NCI-H524 (cell line): Measurements from ENCODE around the gene SOD3.

ENCODE experiments used
- DNase-seq, 2 experiments: peaks; one replicate each; lab custom pipeline; 2025; lab: John Stamatoyannopoulos, UW

The SOD3 gene

DNA sequence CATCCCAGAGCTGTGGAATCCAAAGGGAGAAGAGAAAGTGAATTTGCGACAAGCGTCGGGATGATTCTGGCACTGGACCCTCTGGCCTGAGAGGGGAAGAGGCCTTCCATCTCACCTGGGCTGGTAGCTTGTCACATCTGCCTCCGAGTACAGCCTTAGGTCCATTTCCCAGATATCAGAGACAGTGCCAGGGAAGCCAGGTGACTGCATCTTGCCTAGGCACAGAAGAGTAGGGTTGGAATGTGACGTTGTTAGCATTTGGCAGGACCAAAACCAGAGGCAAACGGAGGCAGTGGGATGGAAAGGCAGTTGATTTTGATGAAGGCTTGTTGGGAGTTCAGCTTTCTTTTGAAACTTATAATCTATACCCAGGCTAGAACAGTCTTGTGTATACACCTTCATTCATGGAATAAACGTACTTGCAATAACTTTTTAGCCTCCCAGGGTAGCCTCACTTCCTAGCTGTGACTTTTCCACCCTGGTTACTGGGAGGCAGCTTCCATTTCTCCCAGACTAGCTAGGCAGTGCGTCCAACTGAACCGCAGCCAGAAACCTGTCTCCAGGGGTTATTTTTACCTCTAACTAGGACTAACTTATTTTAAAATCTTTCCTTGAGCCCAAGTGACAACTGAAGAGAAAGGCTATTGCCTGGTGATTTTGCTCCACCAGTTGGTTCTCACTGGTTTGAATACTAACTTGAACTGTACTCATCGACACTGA, 5.9 kb downstream of the SOD3 start:
- no peak for DNase-seq

- DNase-seq, result peak; percentile 92 to 96
Measured at GRCh38 chr4:24802648-24803047, 7.3 kb downstream of the SOD3 start.

DNA sequence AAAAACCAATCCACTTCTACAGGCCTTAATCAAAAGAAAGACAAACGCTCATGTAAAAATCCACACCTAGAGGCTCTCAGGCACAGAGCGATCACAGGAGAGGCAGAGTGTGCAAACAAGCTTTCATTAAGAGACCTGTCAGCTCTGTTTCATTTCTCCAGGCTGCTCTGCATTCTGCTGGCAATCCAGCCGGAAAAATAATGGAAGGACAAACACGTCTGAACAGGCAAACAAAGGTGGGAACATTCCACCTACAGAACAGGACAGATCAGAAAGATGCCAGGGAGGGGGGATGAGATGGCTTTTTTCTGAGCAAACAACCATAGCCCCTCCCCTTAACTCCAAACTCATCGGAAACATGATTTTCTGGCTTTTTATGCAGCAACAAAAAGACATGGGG, 9.7 kb downstream of the SOD3 start:
- DNase-seq, result no peak

DNA sequence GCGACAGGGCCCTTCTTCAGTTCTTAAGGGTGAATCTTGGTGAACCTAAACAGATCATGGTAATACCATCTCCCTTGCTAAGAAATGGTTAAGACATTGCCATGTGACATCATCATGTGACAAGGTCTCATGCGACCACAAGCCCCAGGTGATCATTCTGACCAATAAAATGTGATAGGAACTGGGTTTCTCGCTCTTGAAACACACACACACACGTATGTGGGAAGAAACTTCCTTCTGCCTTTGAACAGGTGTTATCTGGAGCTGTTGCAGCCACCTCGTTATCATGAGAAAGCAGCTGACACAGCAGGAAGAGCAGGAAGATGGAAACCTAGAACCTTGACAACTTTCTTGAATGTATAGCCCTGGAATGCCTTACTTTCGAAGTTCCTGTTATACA, 10.2 kb downstream of the SOD3 start:
- no peak for DNase-seq

GRCh38 chr4:24806206-24806990, 11.0 kb downstream of the SOD3 start:
- DNase-seq, result no peak

DNA sequence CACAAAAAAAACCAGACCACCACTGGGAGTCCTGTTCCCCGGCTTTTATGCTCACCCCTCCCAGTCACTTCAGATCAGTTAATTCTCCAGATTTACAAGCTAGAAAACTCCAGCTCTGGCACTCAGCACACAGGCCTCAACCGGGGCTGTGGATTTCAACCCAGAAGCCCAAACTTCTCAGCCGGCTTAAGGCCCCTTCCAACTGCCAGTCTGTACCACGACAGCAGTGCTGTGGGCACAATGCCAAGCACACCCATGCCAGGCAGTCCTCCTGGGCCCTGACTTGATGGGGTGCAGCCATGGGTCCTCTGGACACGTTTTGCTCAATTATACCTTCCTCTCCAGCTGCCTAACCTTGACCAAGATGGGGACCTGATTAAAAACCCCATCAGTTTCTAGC, 12.2 kb downstream of the SOD3 start:
- DNase-seq, result peak; percentile 23 to 56

- DNase-seq, result no peak
Measured at GRCh38 chr4:24808261-24808660, 12.9 kb downstream of the SOD3 start.

DNA sequence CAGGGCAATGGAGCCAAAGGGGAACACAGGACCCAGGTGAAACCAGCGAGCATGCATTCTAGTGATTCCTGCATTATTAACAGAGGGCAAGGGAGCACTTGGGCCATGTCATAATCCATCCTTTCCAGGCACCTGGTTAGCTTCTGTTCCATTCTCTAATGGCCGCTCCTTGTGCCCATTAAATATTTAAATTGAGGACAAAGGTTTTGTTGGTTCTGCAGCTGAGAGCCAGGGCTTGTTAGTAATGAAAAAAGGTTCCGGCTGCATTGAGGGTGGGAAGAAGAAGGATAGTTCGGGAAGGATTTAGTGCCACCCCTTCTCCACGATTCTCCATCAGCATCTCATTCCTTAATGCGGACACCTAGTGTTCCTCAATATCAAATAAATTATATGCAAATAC, 13.6 kb downstream of the SOD3 start:
- no peak for DNase-seq

GRCh38 chr4:24809376-24809775, 14.0 kb downstream of the SOD3 start:
- DNase-seq, result peak; percentile 1 to 21

DNA sequence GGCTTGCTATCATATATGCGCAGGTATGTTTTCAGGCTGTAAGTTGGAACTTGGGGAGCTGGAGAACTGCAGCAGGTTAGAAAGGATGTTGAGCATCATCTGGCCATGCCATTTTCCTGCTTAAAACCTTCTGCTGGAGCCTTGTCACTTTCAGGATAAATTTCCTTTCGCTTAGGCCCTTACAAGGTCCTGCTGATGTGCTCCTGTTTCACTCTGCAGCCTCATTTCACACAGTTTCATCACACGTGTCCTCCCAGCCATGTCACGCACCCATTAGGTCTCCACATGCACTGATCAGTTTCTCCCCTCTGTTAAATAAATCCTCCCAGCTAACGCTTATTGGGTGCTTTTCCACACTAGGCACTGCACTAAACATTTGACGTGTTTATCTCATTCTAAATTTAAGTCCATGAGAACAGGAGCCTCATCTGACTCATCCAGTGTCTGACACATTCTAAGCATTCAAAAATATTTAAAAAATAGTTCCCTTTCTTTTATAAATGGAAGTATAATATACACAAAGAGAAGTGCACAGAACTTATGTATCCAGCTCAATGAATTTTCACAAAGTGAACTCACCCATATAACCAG, 14.5 kb downstream of the SOD3 start:
- no peak for DNase-seq

DNA sequence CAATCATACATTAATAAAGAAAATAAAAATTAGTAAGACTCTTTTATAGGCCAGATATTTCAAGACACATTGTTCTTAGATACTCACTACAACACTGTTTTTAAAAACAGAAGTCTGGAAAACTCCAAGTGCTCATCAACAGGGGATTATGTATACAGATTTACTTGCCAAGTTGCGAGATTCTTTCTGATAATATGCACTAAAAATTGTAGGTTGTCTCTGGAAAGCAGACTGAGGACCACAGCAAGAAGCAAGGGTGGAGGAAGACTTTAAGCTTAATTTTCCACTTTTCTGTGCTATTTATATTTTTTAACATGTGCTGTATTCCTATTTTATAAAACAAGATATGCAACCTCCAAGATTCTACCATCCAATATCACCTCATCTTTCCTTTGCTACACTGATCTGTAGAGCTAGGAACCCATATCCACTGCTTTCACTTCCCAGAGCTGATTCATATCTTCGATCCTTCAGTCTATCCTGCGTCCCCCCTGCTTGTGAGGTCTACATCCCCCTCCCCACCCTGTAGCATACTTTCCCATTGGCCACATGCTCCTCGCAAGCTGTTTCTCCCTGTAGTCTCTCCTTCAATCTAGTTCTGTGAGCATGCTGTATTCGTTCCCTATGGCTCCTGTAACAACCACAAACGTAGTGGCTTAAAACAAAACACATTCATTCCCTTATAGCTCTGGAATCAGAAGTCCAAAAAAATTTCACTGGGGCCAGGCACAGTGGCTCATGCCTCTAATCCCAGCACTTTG, 15.7 kb downstream of the SOD3 start:
- no peak for DNase-seq

- no peak for DNase-seq
Measured at GRCh38 chr4:24813732-24814131, 18.4 kb downstream of the SOD3 start.

DNA sequence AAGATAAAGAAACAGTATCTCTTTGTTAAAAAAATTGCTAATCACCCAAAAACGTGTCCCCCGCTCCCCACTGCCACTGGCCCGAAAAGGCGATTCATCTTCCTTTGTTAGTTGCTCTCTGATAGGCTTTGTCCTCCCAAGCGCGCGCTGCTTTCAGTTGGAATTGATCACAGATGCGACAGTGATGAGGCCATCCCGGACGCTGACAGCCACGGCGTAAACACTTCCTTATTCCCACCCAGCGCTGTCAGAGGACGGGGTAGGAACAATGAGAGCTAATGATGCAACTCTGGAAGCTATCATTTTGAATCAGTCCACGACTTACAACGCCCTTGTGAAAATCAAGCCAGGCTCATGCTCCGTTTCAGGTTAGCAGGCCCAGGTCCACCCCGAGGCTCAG, 21.4 kb downstream of the SOD3 start:
- no peak for DNase-seq

DNA sequence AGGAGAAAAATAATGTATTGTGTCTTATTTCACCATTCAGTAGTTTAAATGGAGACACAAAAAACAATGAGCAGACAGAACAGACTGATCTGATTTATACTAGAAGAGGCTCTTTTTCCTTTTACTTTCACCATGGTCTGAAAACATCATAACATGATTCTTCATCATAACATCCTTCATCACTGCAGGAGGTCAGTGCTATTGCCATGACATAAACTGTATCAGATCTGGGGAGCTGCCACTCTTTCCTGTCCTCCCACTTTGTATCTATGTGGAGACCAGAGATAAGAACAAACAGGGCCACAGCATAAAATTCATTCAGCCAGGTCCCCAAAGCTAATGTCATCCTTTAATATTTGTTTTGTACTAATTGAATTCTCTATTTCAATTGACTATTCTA, 25.2 kb downstream of the SOD3 start:
- no peak for DNase-seq

DNA sequence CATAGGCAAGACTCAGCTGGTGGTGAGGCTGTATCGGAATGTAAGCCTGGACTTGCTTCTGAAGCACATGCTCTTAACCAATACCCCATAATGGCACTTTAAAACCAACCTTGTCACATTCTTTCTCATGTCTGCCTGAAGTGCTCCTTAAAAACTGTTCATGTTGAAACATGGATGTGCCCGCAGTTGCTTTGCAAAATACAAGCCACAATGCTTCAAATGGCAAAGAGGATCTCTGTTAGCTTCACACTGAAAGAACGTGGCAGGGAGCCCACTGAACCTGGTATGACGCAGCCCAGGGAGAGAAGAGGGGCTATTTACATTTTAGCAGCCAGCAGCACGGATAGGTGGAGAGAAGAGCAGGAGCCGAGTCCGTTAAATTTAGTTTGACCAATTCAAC, 29.3 kb downstream of the SOD3 start:
- DNase-seq, result no peak

DNA sequence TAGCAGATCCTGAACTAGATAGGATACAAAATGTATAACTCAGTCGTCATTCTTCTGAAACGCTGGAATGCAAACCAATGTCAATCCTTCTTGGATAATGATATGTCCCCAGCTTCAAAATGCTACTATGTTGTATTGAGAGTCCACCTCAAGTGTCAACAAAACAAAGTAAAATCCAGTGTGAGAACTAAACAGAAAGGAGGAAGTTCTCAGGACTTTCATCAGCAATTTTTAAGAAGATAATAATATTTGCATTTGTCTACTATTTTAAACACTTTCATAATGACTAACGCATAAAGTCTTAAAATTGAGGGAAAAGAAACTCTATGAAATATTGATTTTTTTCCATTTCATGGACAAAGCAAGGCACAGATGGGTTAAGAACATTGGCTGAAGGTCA, 36.3 kb downstream of the SOD3 start:
- no peak for DNase-seq

DNA sequence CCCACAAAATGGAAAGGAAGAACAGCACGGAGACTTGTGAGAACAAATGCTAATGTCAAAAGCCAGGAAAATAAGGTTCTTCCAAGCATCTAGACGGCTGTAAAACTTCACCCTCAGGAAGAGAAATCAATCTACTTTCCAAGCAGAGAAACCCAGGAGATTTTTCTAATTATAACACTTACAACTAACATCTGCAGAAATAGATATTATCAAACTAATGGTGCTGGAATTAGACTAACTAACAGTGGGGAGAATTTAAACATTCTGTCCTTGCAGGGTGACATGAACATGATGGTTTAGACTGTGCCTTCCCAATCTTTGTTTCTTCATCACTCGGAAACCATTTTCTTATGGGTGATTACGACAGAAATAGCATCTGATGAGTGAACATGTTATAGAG, 40.3 kb downstream of the SOD3 start:
- no peak for DNase-seq

DNA sequence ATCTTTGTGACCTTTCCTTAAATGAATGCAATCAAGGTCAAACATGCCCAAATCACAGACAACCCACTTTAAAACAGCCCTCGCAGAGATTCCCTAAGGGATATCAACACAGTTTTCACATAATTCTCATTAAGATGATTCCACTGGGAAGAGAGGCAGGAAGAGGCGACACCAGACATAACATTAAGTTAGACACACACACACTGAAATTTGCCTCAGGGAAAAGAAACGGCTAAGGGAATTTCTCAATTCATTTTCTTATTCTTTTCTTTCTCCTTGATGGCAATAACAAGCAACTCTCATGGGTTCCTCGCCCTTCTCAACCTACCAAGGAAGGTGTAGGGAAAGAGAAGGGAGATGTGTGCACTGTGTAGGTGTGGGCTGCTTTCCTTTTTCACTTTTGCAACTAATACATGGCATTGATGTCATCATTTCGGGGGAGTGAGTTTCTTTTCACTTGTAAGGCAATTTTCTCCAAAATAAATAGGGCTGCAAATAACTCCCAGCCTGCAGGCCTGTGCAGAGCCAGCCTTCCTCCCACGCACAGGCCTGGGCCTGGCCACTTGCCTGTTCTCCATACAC, 41.4 kb downstream of the SOD3 start:
- DNase-seq, result no peak

DNA sequence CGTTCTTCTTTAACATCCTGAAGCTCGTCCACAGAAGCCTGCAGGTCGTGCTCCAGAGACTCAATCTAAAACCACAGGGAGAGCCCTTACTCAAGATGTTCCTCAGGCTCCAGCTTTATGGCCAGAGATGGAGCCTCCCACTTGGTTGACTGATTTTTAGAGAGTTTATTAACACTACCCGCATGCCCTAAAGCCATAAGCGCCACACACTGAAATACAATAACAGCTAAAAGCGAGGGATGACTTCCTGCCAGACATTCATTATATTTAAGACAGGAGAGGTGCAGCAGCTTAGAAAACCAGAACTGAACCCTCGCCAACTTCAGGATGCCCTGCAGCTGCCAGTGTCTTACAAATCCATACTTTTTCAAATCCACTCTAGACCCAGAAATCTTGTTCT, 42.0 kb downstream of the SOD3 start:
- no peak for DNase-seq

GRCh38 chr4:24837781-24838180, 42.4 kb downstream of the SOD3 start:
- no peak for DNase-seq

GRCh38 chr4:24840362-24840761, 45.0 kb downstream of the SOD3 start:
- no peak for DNase-seq
